CD4-positive, alpha-beta T cell treated with Interleukin-12 subunit alpha and Interleukin-12 subunit beta, for 1 hour (primary cell): ENCODE measurements around the gene CAPN5.

ENCODE experiments used
- DNase-seq: peaks from one replicate; pipeline ENCODE4 v3.0.0-alpha.2; 2020

CAPN5 gene

GRCh38 chr11:77067861-77068443 lies 1.2 kb downstream of the CAPN5 start:
- DNase-seq: no peak

GRCh38 chr11:77068457-77069335 lies 1.9 kb downstream of the CAPN5 start:
- no peak for DNase-seq

GRCh38 chr11:77069336-77069968 lies 2.7 kb downstream of the CAPN5 start:
- DNase-seq: no peak

GRCh38 chr11:77069969-77070582 lies 3.3 kb downstream of the CAPN5 start:
- no peak for DNase-seq

GRCh38 chr11:77071077-77071476 lies 4.3 kb downstream of the CAPN5 start:
- DNase-seq: no peak

- no peak for DNase-seq
Observed at GRCh38 chr11:77071671-77072605, 5.2 kb downstream of the CAPN5 start.

- no peak for DNase-seq
Observed at GRCh38 chr11:77072851-77073327, 6.1 kb downstream of the CAPN5 start.

GRCh38 chr11:77073328-77074001 lies 6.7 kb downstream of the CAPN5 start:
- DNase-seq: no peak

- no peak for DNase-seq
Observed at GRCh38 chr11:77074205-77074604, 7.4 kb downstream of the CAPN5 start.

GRCh38 chr11:77074626-77075221 lies 8.0 kb downstream of the CAPN5 start:
- no peak for DNase-seq

- DNase-seq: no peak
Observed at GRCh38 chr11:77075425-77075905, 8.7 kb downstream of the CAPN5 start.

GRCh38 chr11:77079666-77080065 lies 12.9 kb downstream of the CAPN5 start:
- no peak for DNase-seq

- DNase-seq: no peak
Observed at GRCh38 chr11:77080643-77081210, 14.0 kb downstream of the CAPN5 start.

- DNase-seq: no peak
Observed at GRCh38 chr11:77081381-77081851, 14.6 kb downstream of the CAPN5 start.

- DNase-seq: no peak
Observed at GRCh38 chr11:77081976-77082836, 15.4 kb downstream of the CAPN5 start.

- peak; percentile 44 for DNase-seq
Observed at GRCh38 chr11:77082838-77083565, 16.2 kb downstream of the CAPN5 start.

GRCh38 chr11:77083566-77084245 lies 16.9 kb downstream of the CAPN5 start:
- no peak for DNase-seq

GRCh38 chr11:77084581-77085191 lies 17.9 kb downstream of the CAPN5 start:
- DNase-seq: no peak
